Activated CD8-positive, alpha-beta memory T cell treated with anti-CD3 and anti-CD28 coated beads for 36 hours (primary cell): ENCODE data around the gene NFATC4. TPM values are rescaled to one million over a fixed set of nuclear protein-coding genes. Genes with fewer than 3 reads are reported as not detected.

Source experiments
- CTCF ChIA-PET: fragments of 350-600 bp; sonication (Branson Sonifier 250); formaldehyde crosslinking; loops from one replicate; lab custom pipeline; 2021; ENCODE audit warnings: antibody characterized with exemption; lab: Charles Lee
- POLR2A ChIA-PET: fragments of 350-600 bp; sonication (Branson Sonifier 250); formaldehyde crosslinking; loops from one replicate; lab custom pipeline; 2021; ENCODE audit warnings: antibody characterized with exemption; lab: Charles Lee
- total RNA-seq, 2 experiments: library from RNA; stranded (reverse); gene quantifications; one replicate each; pipeline ENCODE4 v1.2.3, GENCODE V29; 2021

The NFATC4 gene
- total RNA-seq, 2 experiments from 2014 or later, result 0.78 to 0.93 TPM

DNA sequence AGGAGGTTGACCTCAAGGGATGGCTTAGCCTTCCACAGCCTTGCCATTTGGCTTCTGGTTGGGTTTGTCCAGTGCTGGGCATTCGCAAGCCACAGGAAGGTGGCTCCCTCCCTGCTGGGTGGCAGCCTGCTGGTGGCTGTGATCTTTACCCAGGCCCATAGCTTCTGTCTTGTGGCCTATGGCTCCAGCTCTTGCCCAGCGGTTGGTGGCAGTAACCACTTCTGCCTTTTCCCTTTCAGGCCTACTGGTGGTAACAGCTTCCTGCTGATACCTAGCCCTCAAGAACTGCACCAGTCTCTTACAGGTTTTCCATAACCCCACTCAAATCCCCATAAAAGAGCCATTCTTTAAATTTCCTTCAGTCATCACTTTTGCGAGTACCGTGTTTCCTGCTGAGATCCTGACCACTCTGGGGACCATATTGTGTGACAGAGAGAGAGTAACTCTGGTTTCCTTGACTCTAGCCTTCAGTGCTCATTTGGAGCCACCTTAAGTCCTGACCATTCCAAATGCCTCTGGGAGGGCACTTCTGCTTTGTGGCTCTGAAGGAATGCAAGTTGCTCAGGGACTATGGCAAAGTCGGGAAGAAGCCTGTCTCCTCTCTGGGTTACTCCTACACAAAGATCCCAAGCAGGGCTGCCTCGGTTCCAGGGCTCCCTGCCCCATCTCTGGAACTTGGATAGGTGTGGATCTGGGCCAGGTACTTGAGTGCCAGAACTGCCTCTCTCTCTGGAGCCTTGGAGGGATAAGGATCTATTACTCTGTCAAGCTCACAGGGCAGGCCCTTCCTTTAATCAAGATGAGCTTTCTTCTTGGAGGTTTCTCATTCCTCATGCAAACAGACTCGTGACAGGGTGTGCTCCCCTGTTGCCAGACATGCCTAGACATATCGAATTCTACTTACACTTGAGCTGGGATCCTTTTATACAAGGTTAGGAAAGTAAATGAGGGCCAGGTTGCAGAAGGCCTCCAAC, 27.9 kb downstream of the NFATC4 start:
- CTCF ChIA-PET, result interaction anchor here (0.6 kb wide), 1 partner anchor 48 kb away, joined by 3 read pairs; no protein-coding TSS in a partner anchor
- POLR2A ChIA-PET, result interaction anchor here (0.7 to 1.2 kb wide), 2 partner anchors 34 kb away, joined by 3 to 4 read pairs; partner anchors contain the start of genes CBLN3 and KHNYN

- ChIA-PET POLR2A (no interaction called here), CTCF (interaction anchor here (0.9 kb wide), 1 partner anchor 64 kb away, joined by 3 read pairs; no protein-coding TSS in a partner anchor)
These were observed 29.8 kb downstream of the NFATC4 start for GRCh38 chr14:24397639-24398292.

- CTCF ChIA-PET, result interaction anchor here (2.4 kb wide), 1 partner anchor 65 kb away, joined by 11 read pairs; no protein-coding TSS in a partner anchor
- POLR2A ChIA-PET, result no interaction called here
These were observed 30.3 kb downstream of the NFATC4 start for GRCh38 chr14:24398293-24398652.

GRCh38 chr14:24398653-24399446, 30.9 kb downstream of the NFATC4 start, which contains the start of gene NYNRIN:
TSS of gene NYNRIN (plus strand) at chr14:24399003. CDS start at chr14:24399247, 244 bp downstream.
- ChIA-PET CTCF (interaction anchor here (0.6 to 2.4 kb wide), 2 partner anchors 66 to 72 kb away, joined by 4 to 11 read pairs; no protein-coding TSS in a partner anchor), POLR2A (no interaction called here)

- ChIA-PET POLR2A (no interaction called here), CTCF (interaction anchor here (0.6 to 2.4 kb wide), 3 partner anchors 39 to 72 kb away, joined by 3 to 11 read pairs (median 4); no protein-coding TSS in a partner anchor)
These were observed 31.5 kb downstream of the NFATC4 start for GRCh38 chr14:24399447-24399822.

- POLR2A ChIA-PET, result interaction anchor here (0.6 kb wide), 1 partner anchor 74 kb away, joined by 3 read pairs; no protein-coding TSS in a partner anchor
- CTCF ChIA-PET, result interaction anchor here (0.6 to 2.4 kb wide), 3 partner anchors 40 to 67 kb away, joined by 3 to 11 read pairs (median 3); no protein-coding TSS in a partner anchor
These were observed 32.2 kb downstream of the NFATC4 start for GRCh38 chr14:24399999-24400718.

DNA sequence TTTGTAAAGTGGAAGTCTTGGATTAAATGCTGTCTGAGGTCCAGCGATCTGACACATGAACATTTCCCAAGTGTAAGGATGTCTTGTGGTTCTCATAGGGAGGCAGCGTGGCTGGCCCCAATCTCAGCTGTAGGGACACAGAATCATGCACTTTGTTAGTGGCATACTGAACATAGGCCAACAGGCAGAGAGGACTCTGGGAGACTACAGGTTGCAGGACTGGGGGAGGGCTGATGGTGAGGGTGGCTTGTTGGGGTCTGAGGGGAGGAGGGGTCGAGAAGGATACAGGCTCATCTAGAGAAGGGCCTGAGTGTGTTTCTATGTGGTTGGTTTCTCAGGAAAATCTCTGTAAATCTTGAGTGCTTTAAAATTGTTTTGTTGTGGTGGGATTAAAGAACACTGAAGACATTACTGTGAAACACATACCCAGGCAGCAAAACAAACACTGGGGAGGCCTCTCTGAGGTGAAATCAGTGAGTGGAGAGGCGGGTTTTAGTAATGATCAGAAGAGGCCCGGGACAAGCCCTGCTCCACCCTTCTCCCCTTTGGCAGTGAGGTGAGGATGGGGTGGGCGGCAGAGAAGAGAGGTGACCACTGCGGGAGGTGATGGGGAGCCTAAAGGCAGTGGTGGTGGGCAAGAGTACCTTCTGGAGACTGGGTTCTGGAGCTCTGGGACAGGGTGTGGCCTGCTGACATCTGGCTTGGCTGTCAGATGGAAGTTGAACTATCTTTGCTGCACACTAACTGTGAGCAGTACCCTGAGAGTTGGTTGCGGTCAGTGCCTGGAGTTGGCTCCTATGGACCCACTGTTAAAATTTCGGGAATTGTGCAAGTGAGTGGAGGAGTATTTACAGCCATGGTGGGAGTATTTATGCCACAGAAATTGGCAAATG, 34.1 kb downstream of the NFATC4 start:
- ChIA-PET CTCF (interaction anchor here (0.7 kb wide), 1 partner anchor 9 kb away, joined by 3 read pairs; no protein-coding TSS in a partner anchor), POLR2A (no interaction called here)

GRCh38 chr14:24403294-24403998, 35.5 kb downstream of the NFATC4 start:
- ChIA-PET CTCF (interaction anchor here (1.3 kb wide), 1 partner anchor 70 kb away, joined by 3 read pairs; no protein-coding TSS in a partner anchor), POLR2A (no interaction called here)

DNA sequence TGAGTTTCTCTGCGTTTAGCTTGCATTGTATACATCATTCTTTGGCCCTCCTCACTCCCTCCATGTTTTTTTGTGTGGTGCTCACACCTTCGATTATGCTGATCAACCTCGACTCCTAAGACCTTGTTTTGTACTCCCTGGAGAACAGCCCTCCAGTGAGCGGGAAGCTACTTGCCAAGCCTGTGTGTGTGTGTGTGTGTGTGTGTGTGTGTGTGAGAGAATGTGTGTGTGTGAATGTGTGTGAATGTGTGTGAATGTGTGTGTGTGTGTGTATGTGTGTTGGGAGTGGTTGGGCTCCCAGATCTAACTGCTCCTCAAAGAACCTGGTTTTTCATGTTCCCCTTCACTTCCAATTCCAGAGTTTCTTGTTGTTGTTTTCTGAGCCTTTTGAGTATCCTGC, 36.8 kb downstream of the NFATC4 start:
- CTCF ChIA-PET, result interaction anchor here (2.0 kb wide), 1 partner anchor 27 kb away, joined by 6 read pairs; no protein-coding TSS in a partner anchor
- POLR2A ChIA-PET, result no interaction called here

DNA sequence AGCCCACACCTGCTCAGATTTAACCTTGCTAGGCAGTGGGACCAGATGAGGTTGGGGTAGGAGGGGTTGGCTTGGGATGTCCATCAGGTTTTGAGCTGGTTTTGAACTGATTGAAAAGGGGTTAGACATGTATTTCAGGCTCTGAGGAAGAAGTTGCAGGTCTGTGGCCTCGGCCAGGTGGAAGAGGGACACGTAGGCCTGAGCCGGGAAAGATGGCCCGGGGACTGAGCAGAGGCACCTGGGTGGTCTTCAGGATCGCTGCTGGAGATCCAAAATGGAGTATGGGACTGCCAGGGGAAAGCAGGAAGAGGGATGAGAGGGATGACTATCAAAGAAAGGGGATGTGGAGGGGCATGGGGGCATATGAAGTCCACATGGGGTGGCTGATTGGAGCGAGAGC, 38.4 kb downstream of the NFATC4 start:
- ChIA-PET CTCF (interaction anchor here (1.6 kb wide), 1 partner anchor 30 kb away, joined by 4 read pairs; no protein-coding TSS in a partner anchor), POLR2A (no interaction called here)

- ChIA-PET POLR2A (no interaction called here), CTCF (no interaction called here)
These were observed 39.8 kb downstream of the NFATC4 start for GRCh38 chr14:24407608-24408325.

DNA sequence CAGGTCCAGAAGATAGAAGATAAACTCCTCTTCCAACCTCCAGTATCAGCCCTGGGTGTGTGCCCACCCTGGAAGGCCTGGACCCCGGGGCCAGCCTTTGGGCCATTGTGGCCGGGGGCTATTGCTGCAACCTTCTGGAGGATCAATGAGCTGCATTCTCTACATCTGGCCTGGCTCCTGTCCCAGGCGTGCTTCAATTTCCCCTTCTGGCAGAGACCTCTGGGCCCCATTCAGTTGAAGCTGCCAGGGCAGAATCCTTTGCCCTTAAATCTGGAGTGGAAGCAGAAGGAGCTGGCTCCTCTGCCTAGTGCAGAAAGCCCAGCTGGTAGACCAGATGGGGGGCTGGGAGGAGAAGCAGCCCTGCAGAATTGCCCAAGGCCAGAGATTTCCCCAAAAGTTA, 40.8 kb downstream of the NFATC4 start:
- POLR2A ChIA-PET, result interaction anchor here (1.0 kb wide), 1 partner anchor 21 kb away, joined by 6 read pairs; the partner anchor contains the start of genes CBLN3 and KHNYN
- CTCF ChIA-PET, result no interaction called here

DNA sequence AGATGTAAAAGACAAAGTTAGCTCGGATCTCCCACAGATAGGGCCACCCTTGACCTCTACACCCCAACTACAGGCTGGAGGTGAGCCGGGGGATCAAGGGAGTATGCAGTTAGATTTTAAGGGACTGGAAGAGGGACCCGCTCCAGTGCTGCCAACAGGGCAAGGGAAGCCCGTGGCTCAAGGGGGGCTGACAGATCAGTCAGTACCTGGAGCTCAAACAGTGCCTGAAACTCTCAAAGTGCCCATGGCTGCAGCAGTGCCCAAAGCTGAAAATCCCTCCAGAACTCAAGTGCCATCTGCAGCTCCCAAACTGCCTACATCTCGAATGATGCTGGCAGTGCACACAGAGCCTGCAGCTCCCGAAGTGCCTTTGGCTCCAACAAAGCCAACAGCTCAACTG, 41.2 kb downstream of the NFATC4 start:
- ChIA-PET POLR2A (interaction anchor here (1.0 kb wide), 1 partner anchor 21 kb away, joined by 6 read pairs; the partner anchor contains the start of genes CBLN3 and KHNYN), CTCF (interaction anchor here (1.8 kb wide), 1 partner anchor 76 kb away, joined by 5 read pairs; no protein-coding TSS in a partner anchor)

GRCh38 chr14:24409956-24410355, 42.0 kb downstream of the NFATC4 start:
- POLR2A ChIA-PET, result no interaction called here

More at GRCh38 chr14:24409956-24410355, 42.0 kb downstream of the NFATC4 start:
- CTCF ChIA-PET, result interaction anchor here (1.8 kb wide), 1 partner anchor 76 kb away, joined by 5 read pairs; no protein-coding TSS in a partner anchor
